Measurements from ENCODE around the gene LAMB1. TPM values are rescaled to one million over a fixed set of nuclear protein-coding genes. Genes with fewer than 3 reads are reported as not detected.

Gene LAMB1
- polyA plus RNA-seq, 1 donor from 2014 or later, result 7.6 TPM

DNA sequence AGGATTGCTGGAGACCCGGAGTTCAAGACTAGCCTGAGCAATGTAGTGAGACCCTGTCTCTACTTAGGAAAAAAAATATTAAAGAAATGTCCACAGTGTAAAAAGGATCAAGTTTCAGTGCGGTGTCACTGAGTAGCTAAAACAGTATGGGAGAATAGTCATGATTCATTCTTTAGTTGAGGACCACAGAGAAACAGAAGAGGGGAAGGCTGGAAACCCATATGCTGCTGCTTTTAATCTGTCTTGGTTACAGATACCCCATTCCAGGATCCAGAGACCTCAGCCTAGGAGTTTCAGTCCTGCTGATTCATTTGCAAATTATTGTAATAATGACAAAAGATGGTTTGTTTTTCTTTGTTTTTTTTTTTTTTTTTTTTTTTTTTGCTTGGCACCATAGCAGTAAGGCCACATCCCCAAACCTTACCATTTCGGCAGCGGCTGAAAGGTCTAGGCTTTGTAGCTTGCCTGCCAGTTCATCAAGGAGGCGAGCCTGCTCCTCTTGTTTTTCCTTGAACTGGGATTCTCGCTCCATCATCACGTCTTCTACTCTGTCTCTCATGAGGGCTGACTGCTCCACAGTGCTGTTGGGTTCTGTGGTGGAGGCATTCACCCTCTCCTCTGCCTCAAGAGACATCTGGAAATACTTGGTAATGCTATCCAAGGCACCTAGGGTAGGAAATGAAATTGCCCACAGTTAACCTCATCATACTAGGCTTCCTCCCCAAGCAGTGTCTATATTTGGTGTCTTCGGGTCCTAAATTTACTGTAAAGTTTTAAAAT is 67.8 kb downstream of the LAMB1 start:
- Histone ChIP-seq H3K27ac (ENCODE audit: low read length) (no peak overlapping the region), H3K9me2 (ENCODE audit: insufficient read depth, low read length) (no peaks in the 10 kb centered on the region), H3K27me3 (ENCODE audit: insufficient read depth, low read depth, low read length) (no peaks in the 10 kb centered on the region), H3K9me3 (ENCODE audit: low read length) (no peaks in the 10 kb centered on the region), H3K79me2 (replicated peaks; ENCODE audit: insufficient read depth, low read length) (no peaks in the 10 kb centered on the region), H3K4me3 (ENCODE audit: low read length) (no peak overlapping the region), H3F3A (ENCODE audit: insufficient read depth, low read length, poor library complexity, severe bottlenecking) (no peaks in the 10 kb centered on the region), H3K9ac (ENCODE audit: low read length) (no peak overlapping the region), H2AFZ (ENCODE audit: low read depth, low read length) (no peak overlapping the region), H4K20me1 (ENCODE audit: insufficient read depth) (no peaks in the 10 kb centered on the region), H3K4me2 (ENCODE audit: low read length) (no peak overlapping the region), H3K36me3 (ENCODE audit: insufficient read depth, low read length) (peaks cover 6% of the 10 kb centered on the region)
- TF ChIP-seq EZH2 (IDR thresholded peaks at IDR 0.05; ENCODE audit: borderline replicate concordance, insufficient read depth, low read length, poor library complexity, severe bottlenecking), result no peak
- TF ChIP-seq POLR2AphosphoS5 (IDR thresholded peaks at IDR 0.05), result no peak
- TF ChIP-seq TAF1 (IDR thresholded peaks at IDR 0.05; ENCODE audit: low read depth), result no peak
- TF ChIP-seq, protein P1, sequence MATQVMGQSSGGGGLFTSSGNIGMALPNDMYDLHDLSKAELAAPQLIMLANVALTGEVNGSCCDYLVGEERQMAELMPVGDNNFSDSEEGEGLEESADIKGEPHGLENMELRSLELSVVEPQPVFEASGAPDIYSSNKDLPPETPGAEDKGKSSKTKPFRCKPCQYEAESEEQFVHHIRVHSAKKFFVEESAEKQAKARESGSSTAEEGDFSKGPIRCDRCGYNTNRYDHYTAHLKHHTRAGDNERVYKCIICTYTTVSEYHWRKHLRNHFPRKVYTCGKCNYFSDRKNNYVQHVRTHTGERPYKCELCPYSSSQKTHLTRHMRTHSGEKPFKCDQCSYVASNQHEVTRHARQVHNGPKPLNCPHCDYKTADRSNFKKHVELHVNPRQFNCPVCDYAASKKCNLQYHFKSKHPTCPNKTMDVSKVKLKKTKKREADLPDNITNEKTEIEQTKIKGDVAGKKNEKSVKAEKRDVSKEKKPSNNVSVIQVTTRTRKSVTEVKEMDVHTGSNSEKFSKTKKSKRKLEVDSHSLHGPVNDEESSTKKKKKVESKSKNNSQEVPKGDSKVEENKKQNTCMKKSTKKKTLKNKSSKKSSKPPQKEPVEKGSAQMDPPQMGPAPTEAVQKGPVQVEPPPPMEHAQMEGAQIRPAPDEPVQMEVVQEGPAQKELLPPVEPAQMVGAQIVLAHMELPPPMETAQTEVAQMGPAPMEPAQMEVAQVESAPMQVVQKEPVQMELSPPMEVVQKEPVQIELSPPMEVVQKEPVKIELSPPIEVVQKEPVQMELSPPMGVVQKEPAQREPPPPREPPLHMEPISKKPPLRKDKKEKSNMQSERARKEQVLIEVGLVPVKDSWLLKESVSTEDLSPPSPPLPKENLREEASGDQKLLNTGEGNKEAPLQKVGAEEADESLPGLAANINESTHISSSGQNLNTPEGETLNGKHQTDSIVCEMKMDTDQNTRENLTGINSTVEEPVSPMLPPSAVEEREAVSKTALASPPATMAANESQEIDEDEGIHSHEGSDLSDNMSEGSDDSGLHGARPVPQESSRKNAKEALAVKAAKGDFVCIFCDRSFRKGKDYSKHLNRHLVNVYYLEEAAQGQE (IDR thresholded peaks at IDR 0.05; ENCODE audit: borderline replicate concordance), result no peak
- no peak for TF ChIP-seq SMC3 (conservative IDR thresholded peaks at IDR 0.05; ENCODE audit: poor library complexity)
- TF ChIP-seq MXI1 (conservative IDR thresholded peaks at IDR 0.05; ENCODE audit: poor library complexity, severe bottlenecking), result no peak
- TF ChIP-seq EP300 (conservative IDR thresholded peaks at IDR 0.05; ENCODE audit: poor library complexity, severe bottlenecking), result no peak
- TF ChIP-seq, protein P2, sequence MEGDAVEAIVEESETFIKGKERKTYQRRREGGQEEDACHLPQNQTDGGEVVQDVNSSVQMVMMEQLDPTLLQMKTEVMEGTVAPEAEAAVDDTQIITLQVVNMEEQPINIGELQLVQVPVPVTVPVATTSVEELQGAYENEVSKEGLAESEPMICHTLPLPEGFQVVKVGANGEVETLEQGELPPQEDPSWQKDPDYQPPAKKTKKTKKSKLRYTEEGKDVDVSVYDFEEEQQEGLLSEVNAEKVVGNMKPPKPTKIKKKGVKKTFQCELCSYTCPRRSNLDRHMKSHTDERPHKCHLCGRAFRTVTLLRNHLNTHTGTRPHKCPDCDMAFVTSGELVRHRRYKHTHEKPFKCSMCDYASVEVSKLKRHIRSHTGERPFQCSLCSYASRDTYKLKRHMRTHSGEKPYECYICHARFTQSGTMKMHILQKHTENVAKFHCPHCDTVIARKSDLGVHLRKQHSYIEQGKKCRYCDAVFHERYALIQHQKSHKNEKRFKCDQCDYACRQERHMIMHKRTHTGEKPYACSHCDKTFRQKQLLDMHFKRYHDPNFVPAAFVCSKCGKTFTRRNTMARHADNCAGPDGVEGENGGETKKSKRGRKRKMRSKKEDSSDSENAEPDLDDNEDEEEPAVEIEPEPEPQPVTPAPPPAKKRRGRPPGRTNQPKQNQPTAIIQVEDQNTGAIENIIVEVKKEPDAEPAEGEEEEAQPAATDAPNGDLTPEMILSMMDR (IDR thresholded peaks at IDR 0.05; ENCODE audit: poor library complexity, severe bottlenecking), result no peak
- TF ChIP-seq RAD21 (conservative IDR thresholded peaks at IDR 0.05), result no peak

DNA sequence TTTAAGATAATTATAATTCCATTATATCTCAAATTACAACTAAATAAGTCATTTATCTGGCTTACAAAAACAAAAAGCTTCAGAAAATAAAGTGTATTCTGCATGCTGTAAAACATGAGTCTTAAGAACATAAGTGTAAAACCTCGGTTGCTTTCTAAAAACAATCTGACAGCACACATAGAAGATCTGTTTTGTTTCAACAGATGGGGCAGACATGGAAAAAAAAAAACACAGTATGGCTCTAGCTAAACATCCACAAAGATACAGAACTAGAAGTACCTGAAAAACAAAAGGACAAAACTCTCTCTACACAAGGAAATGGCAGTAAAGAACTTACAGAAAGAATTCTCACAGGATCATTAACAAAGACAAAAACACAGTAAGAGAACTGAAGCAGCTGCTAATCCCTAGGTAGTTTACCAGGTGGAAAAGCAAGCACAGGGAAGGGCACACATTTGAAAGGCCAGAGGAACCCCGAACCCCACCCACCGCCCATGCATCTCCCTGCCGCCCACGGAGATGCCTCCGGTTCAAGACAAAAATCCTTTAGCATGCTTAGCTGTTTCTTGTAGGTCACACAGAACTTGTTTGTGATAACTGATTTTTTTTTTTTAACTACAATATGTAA is 69.5 kb downstream of the LAMB1 start:
- no peak overlapping the region for H3K4me3 ChIP-seq (ENCODE audit: low read length)

More for the DNA sequence above, 69.5 kb downstream of the LAMB1 start:
- Histone ChIP-seq H3K27ac (ENCODE audit: low read length) (no peak overlapping the region), H2AFZ (ENCODE audit: low read depth, low read length) (no peak overlapping the region), H3K9ac (ENCODE audit: low read length) (no peak overlapping the region), H4K20me1 (ENCODE audit: insufficient read depth) (no peaks in the 10 kb centered on the region), H3K4me2 (ENCODE audit: low read length) (no peak overlapping the region), H3K27me3 (ENCODE audit: insufficient read depth, low read depth, low read length) (no peaks in the 10 kb centered on the region), H3K9me2 (ENCODE audit: insufficient read depth, low read length) (no peaks in the 10 kb centered on the region), H3K9me3 (ENCODE audit: low read length) (no peaks in the 10 kb centered on the region), H3K36me3 (ENCODE audit: insufficient read depth, low read length) (peaks cover under 1% of the 10 kb centered on the region), H3F3A (ENCODE audit: insufficient read depth, low read length, poor library complexity, severe bottlenecking) (no peaks in the 10 kb centered on the region), H3K79me2 (replicated peaks; ENCODE audit: insufficient read depth, low read length) (no peaks in the 10 kb centered on the region)
- TF ChIP-seq POLR2AphosphoS5 (IDR thresholded peaks at IDR 0.05) (no peak), TAF1 (IDR thresholded peaks at IDR 0.05; ENCODE audit: low read depth) (no peak)

All from neural cell (in vitro differentiated cells).